CD4-positive, alpha-beta T cell treated with Interleukin-6 at 100 ng/mL for 8 hours (primary cell): ENCODE results near the gene ROBO2.

Experiments
- DNase-seq: peaks from one replicate; pipeline ENCODE4 v3.0.0-alpha.2; 2020; ENCODE audit warnings: mixed read lengths, low spot score

ROBO2 gene

GRCh38 chr3:77411334-77411733 is 371.4 kb downstream of the ROBO2 start:
- no peak for DNase-seq

- DNase-seq = no peak
Measured at GRCh38 chr3:77412021-77412438, 372.1 kb downstream of the ROBO2 start.

GRCh38 chr3:77412584-77412983 is 372.7 kb downstream of the ROBO2 start:
- DNase-seq = no peak

DNA sequence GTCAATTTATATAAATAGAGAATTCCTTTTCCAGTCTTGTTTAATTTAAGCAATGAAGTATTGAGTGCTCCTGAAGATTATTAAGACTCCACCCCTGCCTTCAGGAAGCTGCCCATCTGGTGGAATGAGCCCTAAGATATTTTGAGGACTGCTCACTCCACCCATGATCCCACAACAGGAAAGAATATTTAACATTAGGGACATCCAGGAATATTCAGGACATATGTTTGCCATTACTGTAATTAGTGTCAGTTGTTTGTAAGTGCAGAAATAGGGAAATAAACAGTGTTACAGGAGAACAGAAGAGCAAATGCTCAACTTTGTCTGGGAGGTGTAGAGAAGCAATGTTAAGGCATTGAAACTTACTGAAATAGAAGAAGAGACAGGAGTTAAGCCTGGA is 375.0 kb downstream of the ROBO2 start:
- no peak for DNase-seq

DNA sequence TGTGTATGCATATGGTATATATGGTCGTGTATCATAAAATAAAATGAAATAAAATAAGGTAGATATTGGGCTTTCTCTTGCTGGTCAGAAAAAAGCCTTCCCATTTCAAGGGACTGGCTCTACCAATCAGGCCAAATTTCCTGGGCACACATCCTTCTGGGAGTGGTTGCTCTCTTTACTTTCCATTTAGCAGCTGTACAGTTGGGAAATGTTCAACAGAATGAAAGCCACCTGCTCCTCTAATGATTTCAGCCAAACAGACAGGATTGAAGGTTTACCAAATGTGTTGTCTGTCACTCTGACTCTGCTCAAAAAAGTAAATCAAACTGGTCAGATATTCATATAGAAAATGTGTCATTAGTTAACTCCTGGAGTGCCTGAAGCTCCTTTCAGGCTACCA is 380.4 kb downstream of the ROBO2 start:
- no peak for DNase-seq

DNA sequence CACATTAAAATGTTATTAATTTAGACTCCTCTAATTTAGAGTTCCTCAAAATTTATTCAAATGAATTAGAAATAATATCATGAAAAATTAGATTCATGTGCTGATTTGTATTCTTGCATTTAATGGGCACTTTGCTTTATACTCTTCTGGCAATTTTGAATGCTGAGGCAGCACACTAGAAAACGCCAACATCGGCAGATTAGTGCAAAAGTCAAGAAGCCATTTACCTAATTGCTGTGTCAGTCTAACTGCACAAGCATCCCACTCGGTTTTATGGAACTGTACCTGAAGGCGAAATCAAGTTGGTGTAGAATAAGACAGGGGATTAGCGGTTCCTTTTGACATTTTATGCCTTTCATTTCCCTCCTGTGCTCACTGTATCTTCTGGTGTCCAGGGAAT is 382.0 kb downstream of the ROBO2 start:
- no peak for DNase-seq

- no peak for DNase-seq
Measured at GRCh38 chr3:77426531-77426930, 386.6 kb downstream of the ROBO2 start.

GRCh38 chr3:77427528-77427927 is 387.6 kb downstream of the ROBO2 start:
- DNase-seq = no peak

DNA sequence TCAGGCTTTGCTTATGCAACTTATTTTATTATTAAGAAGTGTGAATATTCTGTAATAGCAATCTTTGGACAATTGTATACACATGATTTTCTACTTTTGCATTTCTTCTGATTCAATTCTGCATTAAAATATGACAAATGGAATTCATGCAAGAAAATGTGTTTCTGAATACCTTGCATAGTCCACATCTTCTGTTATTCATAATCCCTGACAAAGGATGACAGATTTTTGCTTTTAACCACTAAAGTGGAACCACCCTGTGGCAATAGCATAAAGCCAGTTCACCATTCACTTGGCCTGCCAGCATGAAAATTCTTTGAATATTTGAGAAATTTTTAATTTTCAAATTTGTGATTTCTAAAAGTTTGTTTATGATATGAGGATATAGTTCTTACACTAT is 397.0 kb downstream of the ROBO2 start:
- no peak for DNase-seq

DNA sequence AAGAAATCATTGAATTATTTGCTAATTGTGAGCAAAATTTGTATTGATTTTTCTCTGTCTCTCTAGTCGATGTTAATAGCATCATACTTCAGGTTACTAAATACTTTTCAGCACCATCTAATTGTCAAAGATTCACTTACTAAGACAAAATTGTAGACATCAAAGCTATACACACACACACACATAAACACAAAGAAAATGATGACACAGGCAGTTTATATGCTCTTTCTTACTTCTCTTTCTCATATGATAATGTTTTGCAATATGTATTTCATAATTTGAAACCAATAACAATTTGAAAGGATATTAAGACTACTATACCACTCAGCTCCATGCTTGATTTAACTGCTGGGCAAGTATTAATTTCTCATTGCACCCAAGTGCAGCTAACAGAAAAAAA is 406.2 kb downstream of the ROBO2 start:
- DNase-seq = no peak

GRCh38 chr3:77446761-77447160 is 406.9 kb downstream of the ROBO2 start:
- no peak for DNase-seq

GRCh38 chr3:77449459-77450350 is 409.8 kb downstream of the ROBO2 start:
- DNase-seq = no peak

DNA sequence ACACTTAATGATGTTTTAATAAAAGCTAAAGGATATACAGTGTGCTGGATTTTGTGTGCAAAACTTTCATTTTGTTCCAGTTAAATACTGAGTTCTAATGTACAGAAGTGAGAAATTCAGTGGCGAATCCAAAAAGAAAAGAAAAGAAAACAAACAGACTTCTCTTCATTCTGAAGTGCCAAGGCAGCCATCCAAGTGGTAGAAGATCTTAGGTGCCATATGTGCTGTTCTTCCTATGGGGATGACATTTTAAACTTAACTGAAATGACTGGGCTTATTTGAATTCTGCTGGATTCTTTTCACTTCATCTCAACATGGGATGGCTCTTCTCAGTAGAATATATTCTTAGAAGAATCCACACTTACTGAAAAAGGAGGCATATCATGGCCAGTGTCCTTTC is 416.5 kb downstream of the ROBO2 start:
- DNase-seq = no peak

DNA sequence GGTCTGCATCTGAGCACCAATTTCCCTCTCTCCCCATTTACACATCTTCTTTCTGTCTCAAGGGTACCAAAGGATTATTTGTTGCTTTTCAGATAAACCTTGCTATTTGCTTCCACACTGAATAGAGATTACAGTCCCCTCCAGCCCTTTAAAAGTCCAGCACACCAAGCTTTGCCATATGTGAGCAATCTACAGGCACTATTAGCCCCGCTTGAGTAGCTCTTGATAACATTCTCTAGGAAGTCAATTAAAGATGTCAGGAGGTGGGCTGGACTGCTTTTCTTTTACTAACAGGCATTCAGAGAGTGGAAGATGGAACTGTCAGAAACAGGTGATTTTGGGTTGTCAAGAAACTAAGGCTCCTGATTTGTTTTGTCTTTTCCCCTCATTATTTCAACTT is 417.0 kb downstream of the ROBO2 start:
- DNase-seq = no peak

- no peak for DNase-seq
Measured at GRCh38 chr3:77459926-77460325, 420.0 kb downstream of the ROBO2 start.

GRCh38 chr3:77460326-77460725 is 420.4 kb downstream of the ROBO2 start:
- DNase-seq = no peak

- DNase-seq = no peak
Measured at GRCh38 chr3:77462951-77463350, 423.1 kb downstream of the ROBO2 start.

DNA sequence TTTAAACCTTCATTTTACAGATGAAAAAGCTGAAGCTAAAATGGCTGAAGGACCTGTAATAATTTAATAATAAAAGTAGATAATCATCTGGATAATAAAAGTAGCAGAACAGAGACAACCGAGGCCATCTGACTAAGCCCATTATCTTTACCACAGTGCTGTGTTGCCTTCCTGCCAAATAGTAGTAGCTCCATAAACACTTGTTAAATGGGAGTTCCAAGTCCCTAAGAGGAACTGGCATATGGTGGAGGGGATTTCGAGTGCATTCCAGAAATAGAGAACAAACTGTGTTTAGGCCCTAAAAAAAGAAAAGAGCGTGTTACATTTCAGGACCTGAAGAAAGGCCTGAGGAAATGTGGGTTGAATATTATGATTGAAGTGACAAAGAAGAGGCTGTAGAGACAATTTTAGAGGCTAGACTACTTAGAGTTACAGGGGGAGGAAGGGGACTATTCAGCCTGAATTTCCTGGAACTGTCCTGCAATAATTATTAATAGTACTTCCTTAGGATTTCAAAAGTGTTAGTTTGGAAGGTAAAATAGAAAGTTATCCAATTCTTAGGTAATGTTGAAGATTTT is 424.3 kb downstream of the ROBO2 start:
- no peak for DNase-seq

GRCh38 chr3:77466562-77467115 is 426.7 kb downstream of the ROBO2 start:
- DNase-seq = no peak

- no peak for DNase-seq
Measured at GRCh38 chr3:77467702-77468625, 428.1 kb downstream of the ROBO2 start.

DNA sequence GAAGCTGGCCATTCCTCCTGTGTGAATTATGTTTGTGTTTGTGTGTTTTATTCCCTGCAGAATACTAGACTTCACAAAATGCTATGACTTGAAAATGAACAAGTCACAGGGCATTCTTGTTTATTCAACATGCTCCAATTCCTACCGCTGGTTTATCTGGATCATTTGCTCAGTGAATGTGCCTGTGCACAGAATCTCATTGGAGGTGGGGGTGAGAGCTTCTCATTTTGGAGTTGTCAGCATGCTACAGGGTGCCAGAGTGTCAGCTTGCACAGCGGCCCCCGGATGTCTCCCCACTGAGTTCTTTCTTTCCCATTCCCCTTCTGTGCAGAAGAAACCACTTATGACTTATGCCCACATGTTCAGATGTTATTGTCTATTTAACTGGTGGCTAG is 428.7 kb downstream of the ROBO2 start:
- DNase-seq = no peak

- DNase-seq = no peak
Measured at GRCh38 chr3:77475507-77475906, 435.6 kb downstream of the ROBO2 start.
